HG03159 (cell line): ENCODE data around the gene RFFL.
"Not testable (repeated sequence)": the region's sequence is repeated elsewhere in the genome, so short reads cannot be mapped to it uniquely, and the experiment has no call there.

Experiments used
- ATAC-seq: cut with Tn5 transposase; IDR thresholded peaks from one replicate; pipeline ENCODE4 v1.9.1; 2021; ENCODE audit warnings: mild to moderate bottlenecking, moderate library complexity; ENCODE audit not compliant: unreplicated experiment

The RFFL gene, protein sequence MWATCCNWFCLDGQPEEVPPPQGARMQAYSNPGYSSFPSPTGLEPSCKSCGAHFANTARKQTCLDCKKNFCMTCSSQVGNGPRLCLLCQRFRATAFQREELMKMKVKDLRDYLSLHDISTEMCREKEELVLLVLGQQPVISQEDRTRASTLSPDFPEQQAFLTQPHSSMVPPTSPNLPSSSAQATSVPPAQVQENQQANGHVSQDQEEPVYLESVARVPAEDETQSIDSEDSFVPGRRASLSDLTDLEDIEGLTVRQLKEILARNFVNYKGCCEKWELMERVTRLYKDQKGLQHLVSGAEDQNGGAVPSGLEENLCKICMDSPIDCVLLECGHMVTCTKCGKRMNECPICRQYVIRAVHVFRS

DNA sequence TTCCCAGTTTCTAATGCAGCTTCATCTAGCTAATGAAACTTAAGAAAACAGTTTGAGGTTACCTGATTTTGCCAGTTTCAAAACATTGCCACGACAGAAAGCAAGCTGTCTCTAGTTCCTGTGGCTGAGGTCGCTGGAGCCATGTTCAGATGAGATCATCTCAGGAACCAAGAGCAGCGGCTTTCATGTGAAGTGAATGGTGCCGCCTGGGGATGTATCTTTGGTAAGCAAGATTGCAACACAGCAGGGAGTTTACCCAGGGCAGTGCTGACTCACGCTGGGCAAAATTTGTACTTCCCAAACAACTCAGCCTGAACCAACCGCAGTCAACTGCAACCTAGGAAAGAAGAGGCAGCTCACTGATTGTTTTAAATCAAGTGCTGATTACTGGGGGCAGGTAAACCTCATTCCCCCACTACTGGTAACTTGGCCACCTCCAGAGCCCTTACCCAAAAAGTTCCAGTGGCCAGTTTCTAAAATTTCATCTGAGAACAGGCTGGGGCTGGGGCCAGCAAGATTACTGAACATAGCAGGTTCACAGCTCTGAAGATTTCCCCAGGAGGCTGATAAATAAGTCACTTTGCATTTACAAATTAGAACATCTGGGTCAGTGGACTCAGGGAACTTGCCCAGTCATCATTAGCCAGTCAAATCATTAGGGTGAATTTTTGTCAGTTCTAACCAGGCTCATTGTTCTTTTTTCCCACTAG, at the start of gene RFFL:
RFFL (minus strand) TSS at position 194 of the 710 bp plus-strand sequence. CDS start 37,154 bp downstream, outside the sequence.
- ATAC-seq: peak; percentile 90

DNA sequence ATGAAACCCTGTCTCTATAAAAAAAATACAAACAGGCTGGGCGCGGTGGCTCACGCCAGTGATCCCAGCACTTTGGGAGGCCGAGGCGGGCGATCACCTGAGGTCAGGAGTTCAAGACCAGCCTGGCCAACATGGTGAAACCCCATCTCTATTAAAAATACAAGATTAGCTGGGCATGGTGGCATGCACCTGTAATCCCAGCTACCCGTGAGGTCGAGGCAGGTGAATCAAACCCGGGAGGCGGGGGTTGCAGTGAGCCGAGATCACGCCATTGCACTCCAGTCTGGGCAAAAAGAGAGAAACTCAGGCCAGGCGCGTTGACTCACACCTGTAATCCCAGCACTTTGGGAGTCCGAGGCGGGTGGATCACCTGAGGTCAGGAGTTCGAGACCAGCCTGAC, 47.3 kb upstream of the RFFL start:
- ATAC-seq: not testable (repeated sequence)

DNA sequence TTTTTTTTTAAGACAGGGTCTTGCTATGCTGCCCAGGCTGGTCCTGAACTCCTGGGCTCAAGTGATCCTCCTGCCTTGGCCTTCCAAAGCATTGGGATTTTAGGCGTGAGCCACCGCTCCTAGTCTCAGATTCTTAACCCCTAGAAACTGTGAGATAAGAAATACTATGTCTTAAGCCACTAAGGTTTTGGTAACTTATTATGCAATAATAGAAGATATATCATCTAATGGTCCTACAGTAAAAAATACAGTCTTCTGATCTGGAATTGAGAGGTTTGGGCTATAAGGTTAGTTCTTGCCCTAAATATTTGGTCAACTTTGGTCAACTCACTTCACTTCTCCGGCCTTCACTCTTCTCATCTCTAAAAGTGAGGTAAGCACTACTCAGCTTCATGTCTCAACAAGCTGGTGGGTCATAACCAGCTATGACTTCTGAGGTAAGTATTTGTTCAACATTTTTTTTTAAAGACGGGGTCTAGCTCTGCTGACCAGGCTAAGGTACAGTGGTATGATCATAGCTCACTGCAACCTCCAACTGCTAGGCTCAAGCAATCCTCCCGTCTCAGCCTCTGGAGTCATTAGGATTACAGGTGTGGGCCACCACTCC, 41.4 kb upstream of the RFFL start:
- no peak for ATAC-seq

DNA sequence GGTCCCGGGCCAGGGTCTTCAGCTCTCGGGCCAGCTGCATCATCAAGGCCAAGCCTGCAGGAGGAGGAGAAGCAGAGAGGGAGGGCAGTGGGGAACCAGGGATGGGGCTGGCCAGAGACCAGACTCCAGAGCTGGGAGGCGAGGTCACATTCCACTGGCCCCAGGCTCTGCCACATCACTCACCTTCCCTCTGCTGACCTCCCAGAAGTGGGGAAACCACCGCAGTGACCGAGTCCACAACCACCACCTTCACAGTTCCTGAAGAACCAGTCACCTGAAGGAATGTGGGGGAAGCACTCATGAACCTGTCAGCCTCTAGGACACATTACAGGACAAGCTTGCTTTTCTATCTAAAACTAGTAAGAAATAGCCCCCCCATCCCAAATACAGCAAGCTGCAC, 39.8 kb upstream of the RFFL start:
- no peak for ATAC-seq

DNA sequence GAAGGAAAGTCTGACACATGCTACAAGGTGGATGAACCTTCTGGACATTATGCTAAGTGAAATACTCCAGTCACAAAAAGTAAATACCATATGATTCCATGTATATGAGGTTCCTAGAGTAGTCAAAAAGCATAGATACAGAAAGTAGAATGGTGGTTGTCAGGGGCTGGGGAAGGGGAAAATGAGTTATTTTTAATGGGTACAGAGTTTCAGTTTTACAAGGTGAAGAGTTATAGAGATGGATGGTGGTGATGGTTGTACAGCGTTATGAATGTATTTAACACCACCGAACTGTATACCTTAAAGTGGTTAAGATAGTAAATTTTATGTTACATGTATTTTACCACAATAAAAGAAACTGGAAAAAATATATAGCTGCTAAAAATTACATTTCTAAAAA, 38.2 kb upstream of the RFFL start:
- no peak for ATAC-seq

DNA sequence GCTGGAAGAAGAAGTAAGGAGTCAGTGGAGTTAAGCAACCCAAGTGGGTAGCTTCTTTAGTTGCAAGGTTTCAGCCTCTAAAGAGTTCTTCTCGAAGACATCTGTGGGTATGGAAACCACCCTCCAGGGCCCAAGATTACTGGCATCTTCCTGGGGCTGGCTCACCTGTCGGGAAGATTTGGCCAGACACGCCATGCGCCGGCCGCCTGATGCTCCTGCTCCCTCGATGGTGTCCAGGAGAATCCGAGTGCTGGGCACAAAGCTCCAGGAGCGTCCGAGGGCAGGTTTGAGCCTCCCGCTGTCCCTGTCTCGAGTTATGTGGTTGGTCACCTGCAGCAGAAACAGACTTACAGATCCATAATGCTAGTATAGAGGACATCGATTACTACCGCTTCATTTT, 37.5 kb upstream of the RFFL start:
- no peak for ATAC-seq

DNA sequence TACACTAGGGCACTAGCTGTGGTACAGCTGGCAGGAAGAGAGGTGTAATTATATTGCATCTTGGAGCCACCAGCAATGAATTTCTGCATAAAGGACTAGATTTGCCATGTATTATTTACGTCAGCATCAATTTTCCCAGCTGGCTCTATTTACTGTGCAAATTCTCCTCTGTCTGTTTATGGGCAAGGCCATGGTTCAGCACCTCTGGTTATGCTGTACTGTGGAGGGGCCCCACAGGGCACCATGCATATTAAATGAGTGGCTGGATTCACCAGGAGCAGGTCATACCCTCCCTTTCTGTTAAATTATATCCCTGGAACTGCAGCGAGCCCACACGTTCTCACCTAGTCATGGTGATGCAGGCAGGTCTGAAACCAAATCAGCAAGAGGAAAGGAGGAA, 36.4 kb upstream of the RFFL start:
- ATAC-seq: no peak

DNA sequence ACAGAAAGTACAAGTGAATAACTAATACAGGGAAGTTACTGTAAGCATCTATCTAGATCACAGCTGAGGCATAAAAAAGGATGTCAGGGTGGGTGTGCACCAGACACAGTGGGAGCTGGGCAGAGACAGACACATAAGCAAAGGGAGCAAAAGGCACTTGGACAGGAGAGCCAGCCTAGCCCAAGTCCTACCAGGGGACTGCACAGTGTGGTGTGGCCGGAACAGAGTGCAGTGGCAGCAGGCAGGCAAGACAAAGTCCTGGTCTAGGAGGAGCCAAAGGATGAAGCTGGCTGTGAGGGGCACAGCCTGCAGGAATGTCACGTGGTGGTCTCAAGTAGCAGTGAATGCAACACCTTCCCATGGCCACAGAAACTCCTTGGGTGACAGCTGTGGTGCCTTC, 34.3 kb upstream of the RFFL start:
- no peak for ATAC-seq

DNA sequence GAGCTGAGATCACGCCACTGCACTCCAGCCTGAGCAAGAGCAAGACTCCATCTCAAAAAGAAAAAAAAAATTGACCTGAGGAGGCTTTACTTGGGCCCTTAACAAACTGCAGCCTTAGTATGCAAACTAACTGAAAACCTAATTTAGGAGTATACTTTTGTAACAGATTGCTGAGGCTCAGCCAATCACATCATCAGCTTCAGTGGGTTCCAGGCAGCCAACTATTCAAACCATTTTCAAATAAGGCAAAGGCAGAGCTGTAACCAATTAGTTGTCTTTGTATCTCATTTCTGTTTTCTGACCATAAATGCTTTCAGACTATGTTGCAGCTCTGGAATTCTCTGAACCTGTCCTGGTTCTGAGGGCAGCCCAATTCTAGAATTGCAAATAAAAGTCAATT, 32.2 kb upstream of the RFFL start:
- no peak for ATAC-seq

DNA sequence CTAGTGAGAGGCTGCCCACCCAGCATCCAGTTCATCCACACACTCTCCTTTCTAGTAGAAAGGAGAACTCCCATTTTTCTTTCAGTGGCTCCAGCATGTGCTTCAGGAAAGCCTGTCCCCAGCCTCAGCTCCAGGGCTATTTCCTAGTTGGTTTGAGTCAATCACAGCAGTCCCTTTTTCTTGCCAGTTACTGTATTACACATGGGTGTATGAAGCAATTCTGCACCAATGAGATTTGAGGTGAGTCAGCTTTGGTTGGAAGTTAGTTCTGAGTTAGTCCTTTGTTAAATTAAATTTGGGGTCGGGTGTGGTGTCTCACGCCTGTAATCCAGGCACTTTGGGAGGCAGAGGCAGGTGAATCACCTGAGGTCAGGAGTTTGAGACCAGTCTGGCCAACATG, 31.4 kb upstream of the RFFL start:
- no peak for ATAC-seq

DNA sequence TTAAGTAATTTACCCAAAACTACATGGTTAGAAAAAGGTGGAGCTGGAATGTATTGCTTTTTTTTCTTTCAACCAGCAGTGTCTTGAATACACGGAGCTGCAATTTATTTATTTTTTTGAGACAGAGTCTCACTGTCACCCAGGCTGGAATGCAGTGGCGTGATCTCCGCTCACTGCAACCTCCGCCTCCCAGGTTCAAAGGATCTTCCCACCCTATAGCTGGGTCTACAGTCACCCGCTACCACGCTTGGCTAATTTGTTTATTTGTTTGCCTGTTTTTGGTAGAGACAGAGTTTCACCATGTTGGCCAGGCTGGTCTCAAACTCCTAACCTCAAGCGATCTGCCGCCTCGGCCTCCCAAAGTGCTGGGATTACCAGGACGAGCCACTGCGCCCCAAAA, 27.2 kb upstream of the RFFL start:
- not testable (repeated sequence) for ATAC-seq

DNA sequence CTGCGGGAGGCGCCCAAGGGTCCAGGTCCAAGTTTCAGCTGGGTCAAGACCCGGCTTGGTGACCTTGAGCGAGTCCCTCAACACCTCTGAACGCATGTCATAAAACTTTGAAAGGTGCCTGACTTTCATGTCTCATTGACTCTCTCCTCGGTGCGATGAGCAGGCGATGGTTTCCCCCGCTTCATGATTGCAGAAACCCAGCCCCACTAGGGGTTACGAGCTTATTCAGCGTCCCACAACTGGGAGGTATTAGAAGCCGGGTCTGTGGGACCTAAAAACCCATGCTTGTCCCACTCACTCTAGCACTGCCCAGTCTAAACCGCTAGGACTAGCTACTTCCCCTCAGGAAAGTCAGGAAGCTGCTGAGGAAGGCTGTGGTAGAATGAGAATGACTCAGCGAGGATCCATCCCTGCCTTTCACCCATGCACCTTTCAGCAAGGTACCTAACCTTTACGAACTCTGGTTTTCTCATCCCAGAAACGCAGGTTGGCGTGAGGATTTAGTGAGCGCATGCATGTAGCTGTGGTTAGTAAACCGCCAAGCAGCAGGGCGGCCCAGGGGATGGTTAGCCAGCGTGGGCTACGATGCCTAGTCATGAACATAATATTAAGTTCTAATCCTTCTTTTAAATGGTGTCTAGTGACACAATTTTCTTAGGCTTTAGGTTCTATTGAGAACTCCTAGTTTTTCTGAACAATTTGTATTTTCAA, 26.2 kb upstream of the RFFL start:
- no peak for ATAC-seq

DNA sequence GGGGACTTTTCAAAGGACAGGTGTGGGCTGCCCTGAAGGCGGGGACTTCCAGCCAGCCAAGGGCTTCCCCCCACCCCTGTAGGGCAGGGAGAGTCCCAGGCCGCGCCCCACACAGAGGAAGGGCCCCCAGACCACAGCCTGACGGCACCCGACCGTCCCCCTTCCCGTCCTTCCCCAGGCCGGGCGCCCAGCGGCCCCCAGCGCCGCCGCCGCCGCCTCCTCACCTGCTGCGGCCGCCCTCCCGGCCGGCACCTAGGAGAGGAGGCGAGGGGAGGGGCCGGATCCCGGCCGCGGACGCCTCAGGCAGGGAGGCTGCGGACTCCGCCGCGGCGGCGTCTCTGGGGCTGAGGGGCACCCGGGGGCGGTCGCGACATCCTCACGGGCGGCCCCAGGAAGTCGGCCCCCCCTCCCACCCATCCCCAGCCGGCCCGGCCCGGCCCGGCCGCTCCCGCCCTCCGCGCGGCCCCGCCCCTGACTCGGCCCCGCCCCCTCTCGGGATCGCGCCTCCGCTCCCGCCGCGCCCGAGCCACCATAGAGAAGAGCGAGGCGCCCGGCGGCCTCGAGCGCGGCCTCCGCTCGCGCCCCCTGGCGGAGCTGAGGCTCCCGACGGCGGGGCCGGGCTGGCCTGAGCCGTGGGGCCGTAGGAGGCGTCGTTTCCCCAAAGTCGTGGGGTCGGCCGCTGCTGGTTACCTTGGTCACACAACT, 25.5 kb upstream of the RFFL start:
- peak; percentile 77 for ATAC-seq

DNA sequence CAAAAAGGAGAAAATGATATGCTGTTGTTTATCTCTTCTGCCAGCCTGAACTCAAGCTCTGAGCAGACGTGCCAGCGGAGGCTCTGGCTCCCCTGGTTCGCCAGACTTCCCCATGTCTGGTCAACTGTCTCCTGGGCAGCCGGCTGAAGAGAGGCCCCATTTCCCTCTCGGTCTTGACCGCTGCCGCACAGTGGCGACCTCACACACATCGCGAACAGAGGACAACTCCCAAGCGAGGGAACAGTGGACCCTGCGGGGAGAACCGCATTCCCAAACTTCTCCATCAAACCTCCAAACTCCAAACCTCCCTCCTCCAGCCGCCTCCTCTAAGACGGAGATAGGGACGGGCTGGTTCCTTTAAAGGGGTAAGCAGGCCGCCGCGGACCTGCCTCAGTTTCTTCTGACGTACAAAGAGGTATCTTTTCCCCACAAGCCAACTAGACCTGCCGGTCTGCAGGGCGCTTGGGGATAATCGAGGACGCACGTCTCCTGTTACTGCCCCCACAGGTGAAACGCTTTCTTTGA, 24.9 kb upstream of the RFFL start:
- ATAC-seq: no peak

DNA sequence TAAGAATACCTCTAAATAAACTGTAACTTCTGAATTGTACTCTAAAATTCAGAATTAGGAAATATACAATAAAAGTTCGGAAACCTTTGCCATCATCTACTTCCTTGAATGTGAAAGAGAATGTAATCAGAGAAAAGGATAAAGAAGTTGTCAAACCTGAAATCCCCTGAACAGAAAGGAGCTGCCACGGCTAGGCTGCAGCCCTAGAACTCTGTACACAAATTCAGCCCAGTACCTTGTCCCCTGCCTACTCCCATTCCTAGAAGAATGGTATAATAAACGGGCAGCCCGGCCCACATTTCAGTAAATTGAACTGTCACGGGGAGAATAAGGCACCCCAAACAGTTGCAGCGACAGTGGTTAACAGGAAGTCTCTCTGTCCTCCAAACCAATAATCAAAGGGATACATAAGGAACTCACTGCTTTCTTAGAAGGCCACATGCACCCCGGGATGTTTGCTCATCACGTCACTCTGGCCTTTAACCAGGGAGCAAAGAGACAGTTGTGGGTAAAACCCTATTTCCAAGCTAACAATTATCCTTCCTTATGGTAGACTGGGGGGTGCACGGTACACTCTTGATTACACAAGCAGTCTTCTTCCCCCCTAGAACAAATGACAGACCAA, 24.3 kb upstream of the RFFL start:
- no peak for ATAC-seq

DNA sequence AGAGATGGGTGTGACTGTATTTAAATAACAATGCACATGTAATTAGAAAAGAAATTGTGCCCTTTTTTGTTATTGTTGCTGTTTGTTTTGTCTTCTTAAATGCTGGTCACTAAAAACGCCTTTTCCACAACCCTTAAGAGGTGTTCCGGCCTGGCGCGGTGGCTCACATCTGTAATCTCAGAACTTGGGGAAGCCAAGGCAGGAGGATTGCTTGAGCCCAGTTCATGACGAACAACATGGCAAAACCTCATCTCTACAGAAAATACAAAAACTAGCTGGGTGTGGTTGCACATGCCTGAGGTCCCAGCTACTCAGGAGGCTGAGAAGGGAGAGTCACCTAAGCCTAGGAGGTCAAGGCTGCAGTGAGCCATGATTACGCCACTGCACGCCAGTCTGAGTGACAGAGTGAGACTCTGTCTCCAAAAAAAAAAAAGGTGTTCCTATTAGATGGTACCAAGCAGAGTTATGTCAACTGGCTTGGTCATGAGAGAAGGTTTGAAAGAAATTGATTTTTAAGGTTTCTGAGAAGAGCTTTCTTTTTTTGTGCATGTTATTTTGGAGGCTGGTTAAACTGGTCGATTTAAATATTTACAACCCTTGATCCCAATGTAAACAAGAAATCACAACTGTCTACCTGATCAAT, 23.5 kb upstream of the RFFL start:
- ATAC-seq: no peak

DNA sequence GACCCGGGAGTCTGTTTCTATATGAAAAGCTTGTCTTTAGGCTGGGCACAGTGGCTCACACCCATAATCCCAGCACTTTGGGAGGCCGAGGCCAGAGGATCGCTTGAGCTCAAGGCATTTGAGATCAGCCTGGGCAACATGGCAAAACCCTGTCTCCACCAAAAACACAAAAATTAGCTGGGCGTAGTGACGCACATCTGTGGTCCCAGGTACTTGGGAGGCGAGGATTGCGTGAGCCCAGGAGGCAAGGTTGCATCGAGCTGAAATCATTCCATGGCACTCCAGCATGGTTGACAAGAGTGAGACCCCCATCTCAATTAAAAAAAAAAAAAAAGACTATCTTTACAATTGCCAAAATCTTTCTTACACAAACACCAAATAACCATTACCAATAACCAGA, 22.7 kb upstream of the RFFL start:
- ATAC-seq: no peak

DNA sequence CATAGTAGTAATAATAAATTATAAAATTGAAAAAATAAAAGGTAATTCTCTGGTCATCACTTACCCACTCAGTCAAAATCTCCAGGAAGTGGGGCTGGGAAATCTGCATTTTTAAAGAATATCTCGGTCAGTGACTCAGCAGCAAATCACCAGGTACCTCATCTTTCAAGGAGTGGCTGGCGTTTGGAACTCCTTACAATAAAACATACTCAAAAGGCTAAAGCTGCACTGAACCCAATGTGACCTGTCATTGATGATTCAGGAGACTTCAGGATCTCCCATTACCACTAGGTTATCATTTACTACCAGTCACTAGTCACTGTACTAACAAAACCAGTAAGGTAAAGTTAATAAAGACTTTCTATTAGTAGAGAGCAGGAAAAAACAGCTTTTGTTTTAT, 21.5 kb upstream of the RFFL start:
- ATAC-seq: no peak

DNA sequence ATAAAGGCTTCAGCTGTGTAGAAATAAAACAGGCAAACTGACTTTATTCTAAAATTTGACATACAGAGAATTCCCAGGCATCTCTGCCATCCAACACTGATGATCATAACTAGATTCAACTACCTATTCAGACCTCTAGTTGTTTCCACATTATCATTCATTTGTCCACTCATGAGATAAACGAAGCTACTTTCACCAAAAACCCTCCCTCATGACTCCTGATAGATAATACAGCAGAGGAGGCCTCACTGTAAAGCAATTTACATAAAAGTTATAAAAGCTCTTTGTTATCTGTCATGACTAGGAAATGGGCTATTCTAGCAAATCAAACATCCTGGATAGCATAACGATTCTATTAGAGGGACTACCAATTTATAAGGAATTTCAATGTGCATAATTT, 19.6 kb upstream of the RFFL start:
- ATAC-seq: no peak
